BE2C (cell line): Measurements from ENCODE around the gene PCGF2.

Experiments
- DNase-seq: peaks from one replicate; pipeline ENCODE4 v3.0.0-alpha.2; 2020
- H3K27me3 ChIP-seq: fragments of 250-450 bp; sonication (Bioruptor Pico); 2 replicates; pipeline ENCODE4 v1.5.1; 2020; ENCODE audit warnings: mild to moderate bottlenecking
- H3K36me3 ChIP-seq: fragments of 250-450 bp; sonication (Bioruptor Pico); 2 replicates; pipeline ENCODE4 v1.5.1; 2020; ENCODE audit warnings: mild to moderate bottlenecking
- H3K4me1 ChIP-seq: fragments of 250-450 bp; sonication (Bioruptor Pico); 2 replicates; pipeline ENCODE4 v1.5.1; 2020
- H3K4me3 ChIP-seq: 2 replicates; pipeline ENCODE4 v1.5.1; 2011; ENCODE audit warnings: low read depth, low read length
- H3K9me3 ChIP-seq: fragments of 250-450 bp; sonication (Bioruptor Pico); 2 replicates; pipeline ENCODE4 v1.5.1; 2020
- CTCF ChIP-seq: IDR thresholded peaks from 2 replicates; pipeline ENCODE4 v1.5.1; 2012; ENCODE audit warnings: mild to moderate bottlenecking, low read depth, low read length

The PCGF2 gene

GRCh38 chr17:38752308-38753070 lies 4.4 kb upstream of the PCGF2 start, which contains the start of gene PSMB3:
TSS of gene PSMB3 (plus strand) at chr17:38752741. CDS start at chr17:38752827, 86 bp downstream.
- Histone ChIP-seq H3K9me3 (no peaks in the 10 kb centered on the region), H3K4me1 (peaks cover 7% of the 10 kb centered on the region), H3K36me3 (peaks cover 32% of the 10 kb centered on the region), H3K27me3 (no peaks in the 10 kb centered on the region), H3K4me3 (peak within 1 kb of the TSS; percentile 96)
- TF ChIP-seq CTCF: no peak
- DNase-seq: peak; percentile 98

DNA sequence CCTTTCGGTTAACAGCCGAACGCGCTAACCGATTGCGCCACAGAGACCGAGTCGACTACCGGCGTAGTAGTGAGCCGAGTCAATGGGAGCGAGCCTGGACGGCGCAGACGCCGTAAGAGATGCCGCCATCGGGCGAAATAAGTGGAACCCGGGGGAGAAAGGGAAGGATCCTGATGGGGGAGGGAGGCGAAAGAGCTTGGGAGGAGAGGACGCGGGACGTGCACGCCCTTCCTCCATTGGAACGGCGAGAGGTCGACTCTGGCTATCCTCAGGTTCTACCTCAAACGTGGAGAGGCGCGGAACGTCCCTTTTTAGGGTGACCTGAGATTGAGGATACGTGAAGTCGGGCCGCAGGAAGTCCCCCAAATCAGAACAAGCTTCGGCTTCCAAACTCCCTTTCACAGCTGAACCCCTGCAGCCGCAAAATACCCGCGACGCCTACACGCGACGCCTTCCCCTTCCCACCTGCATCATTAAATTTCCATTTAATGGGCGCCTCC lies 3.7 kb upstream of the PCGF2 start:
- DNase-seq: peak; percentile 79
- peaks cover 27% of the 10 kb centered on the region for H3K36me3 ChIP-seq
- TF ChIP-seq CTCF: no peak
- H3K4me1 ChIP-seq: peaks cover 7% of the 10 kb centered on the region
- H3K4me3 ChIP-seq: peak overlapping the region; percentile 96
- H3K27me3 ChIP-seq: no peaks in the 10 kb centered on the region
- no peaks in the 10 kb centered on the region for H3K9me3 ChIP-seq

DNA sequence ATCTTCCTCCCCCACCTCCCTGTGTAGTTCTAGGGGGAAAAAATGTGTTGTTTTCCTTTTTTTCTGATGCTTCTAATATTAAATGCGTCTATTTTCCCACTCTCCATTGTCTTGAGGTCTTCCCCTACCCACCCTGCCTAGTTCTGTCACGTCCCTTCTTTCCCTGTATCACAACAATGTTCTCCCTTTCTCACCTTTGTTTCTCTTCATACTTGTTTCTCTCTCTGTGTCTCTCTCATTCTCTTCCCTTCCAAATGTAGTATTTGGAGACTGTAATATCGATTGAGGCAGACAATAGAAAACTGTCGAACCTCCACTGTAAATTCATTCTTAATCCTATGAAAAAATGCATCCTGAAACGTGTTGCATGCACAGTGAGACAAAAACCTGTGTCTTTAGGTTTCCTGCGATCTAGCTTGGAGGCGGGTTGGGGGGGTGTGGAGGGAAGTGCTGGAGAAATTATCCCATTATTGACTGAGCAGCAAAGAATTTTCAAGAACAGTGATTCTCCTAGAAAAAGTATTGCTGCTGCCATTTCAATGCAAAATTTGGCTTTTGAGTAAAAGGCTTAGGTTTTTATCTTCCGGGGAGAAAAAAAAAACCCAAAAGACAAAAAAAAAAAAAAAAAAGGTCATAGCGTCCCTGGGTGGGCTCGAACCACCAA lies 3.1 kb upstream of the PCGF2 start:
- Histone ChIP-seq H3K4me3 (peak overlapping the region; percentile 96), H3K27me3 (no peaks in the 10 kb centered on the region), H3K4me1 (peaks cover 7% of the 10 kb centered on the region), H3K36me3 (peaks cover 23% of the 10 kb centered on the region), H3K9me3 (no peaks in the 10 kb centered on the region)
- TF ChIP-seq CTCF: no peak
- no peak for DNase-seq

DNA sequence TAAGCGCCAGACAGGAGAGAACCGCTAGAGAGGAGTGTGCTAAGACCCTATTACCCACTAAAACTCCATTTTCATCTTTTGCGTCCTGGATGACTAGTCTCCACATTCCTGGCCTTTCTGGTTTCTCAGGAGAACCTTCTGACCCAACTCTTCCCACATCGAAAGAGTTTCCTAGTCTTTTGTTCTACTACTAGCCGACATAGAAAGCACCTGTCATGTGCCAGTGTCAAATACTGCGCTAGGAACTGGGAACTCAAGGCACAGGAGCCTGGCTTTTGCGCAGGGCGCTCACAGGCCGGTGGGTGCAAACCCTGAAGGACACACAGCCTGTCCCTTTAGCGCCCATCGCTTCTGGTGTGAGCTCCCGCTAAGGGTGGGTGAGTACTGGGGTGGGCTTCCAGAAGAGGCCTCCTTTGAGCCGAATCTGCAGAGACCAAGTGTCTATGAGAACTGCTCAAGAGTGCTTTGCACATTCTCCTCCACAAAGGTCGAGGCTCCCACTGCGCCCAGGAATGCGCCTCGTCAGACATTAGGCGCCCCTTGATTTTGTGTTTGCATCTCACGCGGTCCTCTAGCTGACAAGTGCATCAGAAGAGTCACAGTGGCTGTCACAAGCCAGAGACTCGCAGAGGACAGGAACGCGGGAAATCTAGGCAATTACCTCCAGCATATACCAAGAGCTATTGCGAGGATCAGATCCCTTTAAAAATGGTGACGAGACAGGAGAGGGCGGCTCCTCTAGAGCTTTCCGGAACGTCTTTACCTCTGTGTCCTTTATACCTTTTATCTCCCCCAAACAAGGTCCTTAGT lies 2.4 kb upstream of the PCGF2 start:
- Histone ChIP-seq H3K4me3 (peak overlapping the region; percentile 96), H3K27me3 (no peaks in the 10 kb centered on the region), H3K4me1 (peaks cover 13% of the 10 kb centered on the region), H3K9me3 (no peaks in the 10 kb centered on the region), H3K36me3 (peaks cover 17% of the 10 kb centered on the region)
- no peak for TF ChIP-seq CTCF
- no peak for DNase-seq

DNA sequence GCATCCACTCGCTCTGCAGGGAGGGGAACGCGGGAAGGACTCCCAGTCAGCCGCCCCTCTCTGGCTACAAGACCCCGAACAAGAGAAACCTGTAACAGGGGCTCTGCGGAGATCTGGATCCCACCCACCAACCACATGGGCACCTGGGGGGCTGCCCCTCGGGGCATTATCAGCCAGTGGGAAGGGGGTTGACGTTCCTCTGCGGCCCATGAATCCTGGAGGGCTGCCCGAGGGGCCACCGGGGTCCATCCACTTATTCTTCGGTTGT lies 1.8 kb upstream of the PCGF2 start:
- H3K36me3 ChIP-seq: peaks cover 14% of the 10 kb centered on the region
- TF ChIP-seq CTCF: no peak
- H3K27me3 ChIP-seq: no peaks in the 10 kb centered on the region
- peak overlapping the region; percentile 96 for H3K4me3 ChIP-seq
- peaks cover 18% of the 10 kb centered on the region for H3K4me1 ChIP-seq
- H3K9me3 ChIP-seq: no peaks in the 10 kb centered on the region
- DNase-seq: no peak
